GM12892 (cell line): ENCODE measurements around the gene ADAMTS4.

Experiments used
- DNase-seq: peaks from one replicate; pipeline ENCODE4 v3.0.0; 2011; ENCODE audit not compliant: insufficient read length
- FAIRE-seq: peaks from 2 replicates; lab custom pipeline; 2011; peaks lifted over from hg19 to GRCh38; lab: Jason Lieb, UNC
- POLR2A ChIP-seq: IDR thresholded peaks from 2 replicates; pipeline ENCODE4 v1.6.1; 2011; ENCODE audit warnings: low read depth, low read length, control low read depth
- POLR2AphosphoS5 ChIP-seq: IDR thresholded peaks from 2 replicates; pipeline ENCODE4 v1.6.1; 2011; ENCODE audit warnings: low read depth, low read length, control low read depth
- TAF1 ChIP-seq: IDR thresholded peaks from 2 replicates; pipeline ENCODE4 v1.6.1; 2011; ENCODE audit warnings: low read depth, mild to moderate bottlenecking, control low read depth, low read length, borderline replicate concordance

The ADAMTS4 gene

DNA sequence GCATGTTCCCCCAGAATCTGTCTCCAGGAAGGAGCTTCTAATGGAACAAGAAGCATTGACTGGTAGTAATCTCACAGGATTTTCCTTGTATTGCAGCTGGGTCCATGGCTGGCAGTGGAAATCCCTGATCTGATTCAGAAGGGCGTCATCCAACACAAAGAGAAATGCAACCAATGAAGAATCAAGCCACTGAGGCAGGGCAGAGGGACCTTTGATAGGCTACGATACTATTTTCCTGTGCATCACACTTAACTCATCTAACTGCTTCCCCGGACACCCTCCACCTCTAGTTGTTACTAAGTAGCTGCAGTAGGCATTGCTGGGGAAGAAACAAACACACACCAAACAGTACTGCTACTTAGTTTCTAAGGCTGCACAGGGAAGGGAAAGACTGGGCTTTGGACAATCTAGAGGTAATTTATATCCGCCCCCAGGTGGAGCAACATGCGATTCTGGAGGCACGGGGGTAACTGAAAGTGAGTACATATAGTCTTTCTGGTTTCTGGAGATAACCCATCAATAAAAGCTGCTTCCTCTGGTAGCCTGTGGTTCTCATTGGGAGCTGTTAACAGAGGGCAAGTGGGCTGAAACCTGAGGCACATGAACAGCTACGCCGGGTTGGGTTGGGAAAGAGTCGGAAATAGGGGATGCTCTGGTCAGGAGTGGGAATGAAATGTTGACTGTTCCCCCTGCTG is 40.4 kb downstream of the ADAMTS4 start:
- FAIRE-seq (no peak), DNase-seq (no peak)
- TF ChIP-seq POLR2AphosphoS5 (no peak), TAF1 (no peak), POLR2A (no peak)

DNA sequence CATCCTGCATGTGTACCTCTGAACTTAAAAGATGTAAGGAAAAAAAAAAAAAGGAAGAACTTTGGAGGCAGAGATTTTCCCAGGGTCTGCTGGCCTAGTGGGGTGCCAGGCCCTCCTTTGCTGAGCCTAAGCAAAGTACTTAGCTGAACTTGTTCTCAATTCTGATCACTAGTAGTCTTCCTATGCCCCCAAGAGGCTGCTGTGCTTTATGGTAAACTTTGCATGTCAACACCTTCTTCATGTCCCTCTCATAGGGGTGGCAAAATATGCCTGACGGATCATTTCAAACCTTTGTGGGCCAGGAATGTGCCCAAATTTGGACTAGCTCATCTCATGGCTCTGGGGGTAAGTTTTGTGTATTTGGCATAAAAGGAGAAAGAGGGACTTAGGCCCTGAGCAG is 41.0 kb downstream of the ADAMTS4 start:
- FAIRE-seq (no peak), DNase-seq (no peak)
- no peak for TF ChIP-seq POLR2AphosphoS5
- no peak for TF ChIP-seq POLR2A
- no peak for TF ChIP-seq TAF1

DNA sequence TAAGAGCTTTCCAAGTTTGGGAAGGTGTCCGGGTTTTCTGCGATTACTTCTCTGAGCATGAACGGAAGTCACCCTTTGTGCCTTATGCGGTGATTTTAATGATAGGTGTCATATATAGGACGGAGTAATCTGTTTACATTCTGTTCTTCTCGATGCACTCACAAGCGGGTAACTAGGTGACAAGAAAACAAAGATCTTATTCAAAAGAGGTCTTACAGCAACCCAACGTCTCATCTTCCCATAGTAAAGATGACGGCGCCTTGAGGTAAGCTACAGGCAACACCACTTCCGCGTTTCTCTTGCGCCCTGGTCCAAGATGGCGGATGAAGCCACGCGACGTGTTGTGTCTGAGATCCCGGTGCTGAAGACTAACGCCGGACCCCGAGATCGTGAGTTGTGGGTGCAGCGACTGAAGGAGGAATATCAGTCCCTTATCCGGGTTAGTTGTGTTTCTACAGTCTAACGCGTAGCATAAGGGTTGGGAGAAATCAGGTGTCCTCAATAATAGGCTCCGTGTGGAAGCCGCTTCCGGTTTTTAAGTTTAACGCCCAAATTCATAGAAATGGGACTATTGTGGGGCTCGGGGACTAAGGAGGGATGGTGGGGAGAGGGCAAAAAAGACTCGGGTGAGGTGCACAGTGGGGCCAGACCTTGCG is 45.0 kb downstream of the ADAMTS4 start, which contains the start of gene UFC1:
Gene UFC1 (plus strand): TSS at position 297 of the 656 bp plus-strand sequence. CDS start 20 bp downstream, at position 317.
- TF ChIP-seq TAF1 (peak; percentile 82), POLR2AphosphoS5 (peak; percentile 91), POLR2A (peak; percentile 95)
- FAIRE-seq (peak; percentile 93), DNase-seq (peak; percentile 84)

DNA sequence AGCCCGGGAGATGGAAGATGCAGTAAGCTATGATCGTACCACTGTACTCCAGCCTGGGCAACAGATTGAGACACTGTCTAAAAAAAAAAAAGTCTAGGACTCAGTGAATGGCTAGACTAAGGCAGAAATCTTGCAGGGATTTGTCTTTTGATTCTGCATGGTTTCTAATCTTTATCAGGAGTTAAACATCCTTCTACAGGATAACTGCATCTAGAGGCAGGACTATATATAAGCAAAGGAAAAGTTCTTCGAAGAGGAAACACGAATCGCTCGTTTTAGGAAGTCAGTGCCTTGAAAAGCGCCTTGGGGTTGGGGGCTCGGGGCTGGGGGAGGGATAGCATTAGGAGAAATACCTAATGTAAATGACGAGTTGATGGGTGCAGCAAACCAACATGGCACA is 45.7 kb downstream of the ADAMTS4 start:
- no peak for DNase-seq
- no peak for FAIRE-seq

DNA sequence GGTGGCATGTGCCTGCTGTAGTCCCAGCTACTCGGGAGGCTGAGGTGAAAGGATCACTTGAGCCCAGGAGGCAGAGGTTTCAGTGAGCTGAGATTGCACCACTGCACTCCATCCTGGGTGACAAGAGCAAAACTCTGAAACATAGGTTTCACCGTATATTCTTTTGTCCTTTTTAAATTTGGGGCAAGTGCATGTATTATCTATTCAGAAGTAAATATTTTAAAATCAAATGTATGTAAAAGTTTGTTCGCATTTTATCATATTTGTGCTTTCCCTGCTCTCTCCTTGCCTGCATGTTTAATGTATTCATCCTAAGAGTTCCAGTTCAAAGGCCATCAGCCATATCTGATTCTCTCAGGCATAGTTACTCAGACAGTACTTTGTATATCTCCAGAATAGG is 53.0 kb downstream of the ADAMTS4 start:
- no peak for FAIRE-seq

More for the DNA sequence above, 45.7 kb downstream of the ADAMTS4 start:
- TF ChIP-seq POLR2A (no peak), POLR2AphosphoS5 (no peak), TAF1 (no peak)

DNA sequence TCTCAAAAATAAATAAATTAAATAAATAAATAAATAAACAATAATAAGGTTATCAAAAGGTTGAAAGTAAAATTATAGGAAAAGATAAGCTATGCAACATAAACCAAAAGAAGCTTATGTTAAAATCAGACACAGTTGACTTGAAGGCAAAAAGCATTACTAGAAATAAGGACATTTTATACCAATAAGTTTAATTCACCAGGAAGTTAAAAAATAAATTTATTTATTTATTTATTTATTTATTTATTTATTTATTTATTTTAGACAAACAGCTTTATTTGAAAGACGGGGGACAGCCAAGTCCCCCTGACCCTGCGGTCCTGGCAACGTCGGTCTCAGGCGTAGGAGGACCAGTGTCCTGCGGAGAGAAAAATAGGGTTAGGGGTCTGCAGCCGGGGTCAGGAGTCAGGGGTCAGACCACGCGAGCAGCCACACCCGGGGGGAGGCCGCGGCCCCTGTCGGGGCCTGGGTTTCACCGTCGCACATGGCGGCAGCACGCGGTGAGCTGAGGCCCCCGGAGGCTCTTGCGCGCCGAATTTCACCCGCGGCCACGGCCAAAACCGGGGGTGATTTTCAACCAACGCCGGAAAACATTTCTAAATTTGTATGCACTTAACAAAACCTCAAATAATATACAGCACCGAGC is 58.0 kb downstream of the ADAMTS4 start:
- no peak for TF ChIP-seq TAF1
- TF ChIP-seq POLR2AphosphoS5: no peak
- DNase-seq (no peak), FAIRE-seq (no peak)

More for the DNA sequence above, 53.0 kb downstream of the ADAMTS4 start:
- no peak for DNase-seq
- TF ChIP-seq POLR2AphosphoS5 (no peak), TAF1 (no peak), POLR2A (no peak)

DNA sequence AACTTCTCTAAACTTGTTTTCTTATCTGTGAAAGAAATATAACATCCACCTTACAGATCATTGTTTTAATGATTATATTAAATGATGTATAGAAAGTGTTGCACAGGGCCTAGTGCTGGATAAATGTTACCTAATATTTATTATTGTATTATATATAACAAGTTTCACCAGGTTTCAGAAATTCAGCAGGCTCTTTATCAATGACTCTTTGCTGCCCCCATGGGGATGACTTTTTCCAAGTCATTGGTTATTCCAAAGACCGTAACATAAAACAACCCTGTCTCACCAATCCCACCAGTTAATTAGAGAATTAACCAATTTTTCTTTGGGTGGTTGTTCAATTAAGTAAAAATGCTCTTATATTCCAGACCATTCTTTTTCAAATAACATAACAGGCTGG is 59.1 kb downstream of the ADAMTS4 start:
- FAIRE-seq (no peak), DNase-seq (no peak)
- TF ChIP-seq TAF1 (no peak), POLR2A (no peak), POLR2AphosphoS5 (no peak)

DNA sequence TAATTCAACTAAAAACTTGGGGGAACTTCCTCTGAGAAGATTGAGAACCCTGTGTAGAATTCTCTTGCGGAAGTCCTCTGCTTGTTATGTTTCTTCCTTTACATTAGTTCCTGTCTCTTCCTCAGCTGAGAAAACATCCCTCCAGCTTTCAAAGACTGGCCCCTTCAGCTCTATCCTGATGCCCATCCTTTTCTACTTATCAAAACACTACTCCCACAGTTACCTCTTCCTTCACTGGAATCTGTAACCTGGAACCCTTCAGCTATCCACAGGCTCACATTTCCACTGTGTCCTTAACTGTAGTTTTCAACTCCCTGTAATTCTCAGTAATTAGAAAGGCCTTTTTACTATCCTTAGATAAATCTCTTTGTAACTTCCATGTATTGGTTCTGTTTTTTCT is 60.4 kb downstream of the ADAMTS4 start:
- DNase-seq: no peak
- TF ChIP-seq TAF1 (no peak), POLR2A (no peak), POLR2AphosphoS5 (no peak)
- no peak for FAIRE-seq

DNA sequence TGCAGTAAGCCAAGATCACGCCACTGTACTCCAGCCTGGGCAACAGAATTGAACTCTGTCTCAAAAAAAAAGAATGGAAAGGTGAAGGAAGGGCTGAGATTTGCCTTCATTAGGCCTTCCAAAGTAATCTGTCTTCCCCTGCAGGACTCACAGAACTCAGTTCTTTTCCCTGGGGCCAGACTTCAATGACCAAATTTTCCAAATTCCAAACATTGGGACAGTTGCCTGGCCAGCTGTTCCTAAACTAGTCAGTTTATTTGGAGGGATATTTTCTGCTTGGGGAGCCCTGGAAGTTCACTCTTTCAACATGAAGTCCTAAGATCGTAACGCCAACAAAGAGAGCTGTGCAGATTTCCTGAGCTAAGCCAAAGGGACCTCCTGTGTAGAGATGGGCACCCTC is 61.0 kb downstream of the ADAMTS4 start:
- DNase-seq (no peak), FAIRE-seq (no peak)
- TF ChIP-seq TAF1 (no peak), POLR2AphosphoS5 (no peak), POLR2A (no peak)
